Measurements from ENCODE around the gene ELL. TPM values are rescaled to one million over a fixed set of nuclear protein-coding genes. Genes with fewer than 3 reads are reported as not detected.

The ELL gene
- total RNA-seq, 1 experiment from 2014 or later = 17.0 TPM

DNA sequence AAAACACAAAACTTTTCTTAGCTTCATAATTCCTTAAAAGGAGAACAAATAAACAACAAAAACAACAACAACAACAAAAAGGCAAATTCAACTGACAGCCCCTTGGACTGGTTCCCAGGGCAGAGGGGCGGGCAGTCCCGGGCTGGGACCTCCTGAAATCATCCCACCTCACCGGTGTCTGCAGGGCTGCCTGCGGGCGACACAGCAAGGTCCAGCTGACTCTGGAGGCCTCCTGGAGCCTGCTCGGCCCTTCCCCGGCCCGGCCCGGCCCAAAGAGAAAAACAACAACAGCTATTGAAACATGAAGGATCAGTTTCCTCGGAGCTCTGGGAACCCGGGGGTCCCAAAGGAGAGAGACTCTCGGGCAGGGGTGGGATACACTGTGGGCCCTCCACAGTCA is 78.9 kb downstream of the ELL start:
- Histone ChIP-seq H3K79me1 (ENCODE audit: insufficient read depth, low read depth, low read length, poor library complexity, severe bottlenecking) (no peaks in the 10 kb centered on the region), H3K14ac (ENCODE audit: insufficient read depth, low read length) (no peak overlapping the region), H3T11ph (ENCODE audit: low read length) (no peak overlapping the region), H2AK5ac (ENCODE audit: insufficient read length, low read length) (no peak overlapping the region), H3K23me2 (ENCODE audit: insufficient read length, low read depth, low read length, poor library complexity, severe bottlenecking) (peaks cover 4% of the 10 kb centered on the region), H3K18ac (ENCODE audit: insufficient read length, low read depth, low read length) (no peak overlapping the region), H3K4ac (ENCODE audit: low read depth, low read length) (no peak overlapping the region), H4K20me1 (ENCODE audit: control insufficient read depth, insufficient read depth, insufficient read length) (no peaks in the 10 kb centered on the region), H2AFZ (ENCODE audit: low read length) (no peak overlapping the region), H2BK5ac (ENCODE audit: insufficient read length, low read length) (no peak overlapping the region), H3K56ac (ENCODE audit: insufficient read length, low read depth, low read length) (no peak overlapping the region), H3K23ac (ENCODE audit: insufficient read length, low read depth, low read length) (no peak overlapping the region), H3K9me3 (ENCODE audit: control insufficient read depth, low read depth, low read length) (no peaks in the 10 kb centered on the region), H2BK15ac (ENCODE audit: low read depth, low read length) (no peak overlapping the region), H4K8ac (replicated peaks; ENCODE audit: insufficient read length, low read depth, low read length) (no peak overlapping the region), H2BK120ac (ENCODE audit: low read depth, low read length, poor library complexity, severe bottlenecking) (no peak overlapping the region), H3K27ac (ENCODE audit: insufficient read length, low read depth, low read length) (no peak overlapping the region), H4K5ac (ENCODE audit: insufficient read length, low read depth, low read length) (no peak overlapping the region), H2BK20ac (ENCODE audit: low read depth, low read length, poor library complexity, severe bottlenecking) (no peak overlapping the region), H3K4me2 (ENCODE audit: insufficient read depth, insufficient read length, low read length) (no peak overlapping the region), H3K9ac (ENCODE audit: extremely low read depth, insufficient read length, low read length) (no peak overlapping the region), H3K4me1 (ENCODE audit: insufficient read depth, low read length) (peaks cover 7% of the 10 kb centered on the region; the same call in 1 of the 2 replicates), H4K91ac (ENCODE audit: insufficient read length, low read depth, low read length) (no peak overlapping the region), H3K27me3 (ENCODE audit: insufficient read depth, low read length) (no peaks in the 10 kb centered on the region), H2BK12ac (ENCODE audit: insufficient read length, low read depth, low read length) (no peak overlapping the region), H3K79me2 (ENCODE audit: insufficient read depth, low read length) (no peaks in the 10 kb centered on the region)
- no CpG with 5 or more reads among the region's 12 CpGs for WGBS (ENCODE audit: extremely low coverage, insufficient read length, low lambda C conversion rate)
- H3K36me3 Mint-ChIP-seq (ENCODE audit: insufficient read depth in 1 of 3, low read depth in 3 of 3) = peaks cover 5 to 23% (median 15%) of the 10 kb centered on the region in 3 experiments; a peak in 6 of 7 replicates
- peaks cover 3% of the 10 kb centered on the region in 2 experiments; a peak in 3 of 5 replicates for H3K9me3 Mint-ChIP-seq
- TF ChIP-seq, protein P1, sequence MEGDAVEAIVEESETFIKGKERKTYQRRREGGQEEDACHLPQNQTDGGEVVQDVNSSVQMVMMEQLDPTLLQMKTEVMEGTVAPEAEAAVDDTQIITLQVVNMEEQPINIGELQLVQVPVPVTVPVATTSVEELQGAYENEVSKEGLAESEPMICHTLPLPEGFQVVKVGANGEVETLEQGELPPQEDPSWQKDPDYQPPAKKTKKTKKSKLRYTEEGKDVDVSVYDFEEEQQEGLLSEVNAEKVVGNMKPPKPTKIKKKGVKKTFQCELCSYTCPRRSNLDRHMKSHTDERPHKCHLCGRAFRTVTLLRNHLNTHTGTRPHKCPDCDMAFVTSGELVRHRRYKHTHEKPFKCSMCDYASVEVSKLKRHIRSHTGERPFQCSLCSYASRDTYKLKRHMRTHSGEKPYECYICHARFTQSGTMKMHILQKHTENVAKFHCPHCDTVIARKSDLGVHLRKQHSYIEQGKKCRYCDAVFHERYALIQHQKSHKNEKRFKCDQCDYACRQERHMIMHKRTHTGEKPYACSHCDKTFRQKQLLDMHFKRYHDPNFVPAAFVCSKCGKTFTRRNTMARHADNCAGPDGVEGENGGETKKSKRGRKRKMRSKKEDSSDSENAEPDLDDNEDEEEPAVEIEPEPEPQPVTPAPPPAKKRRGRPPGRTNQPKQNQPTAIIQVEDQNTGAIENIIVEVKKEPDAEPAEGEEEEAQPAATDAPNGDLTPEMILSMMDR (conservative IDR thresholded peaks at IDR 0.05) = no peak
- H3K4me1 Mint-ChIP-seq = peaks cover 20 to 23% of the 10 kb centered on the region in 2 experiments
- DNase-seq = no peak
- H3K27ac Mint-ChIP-seq = no peak overlapping the region
- peaks cover 1% of the 10 kb centered on the region; the same call in 1 of the 2 replicates for H3K27me3 Mint-ChIP-seq (ENCODE audit: low read depth)
- no peak overlapping the region for H3K4me3 Mint-ChIP-seq
